ENCODE measurements around the gene ABLIM2.
A peak's percentile ranks its signal among the peaks of the same experiment; 100 is the strongest.

The ABLIM2 gene

GRCh38 chr4:8135666-8136065 is 22.9 kb downstream of the ABLIM2 start:
- DNase-seq, result no peak

DNA sequence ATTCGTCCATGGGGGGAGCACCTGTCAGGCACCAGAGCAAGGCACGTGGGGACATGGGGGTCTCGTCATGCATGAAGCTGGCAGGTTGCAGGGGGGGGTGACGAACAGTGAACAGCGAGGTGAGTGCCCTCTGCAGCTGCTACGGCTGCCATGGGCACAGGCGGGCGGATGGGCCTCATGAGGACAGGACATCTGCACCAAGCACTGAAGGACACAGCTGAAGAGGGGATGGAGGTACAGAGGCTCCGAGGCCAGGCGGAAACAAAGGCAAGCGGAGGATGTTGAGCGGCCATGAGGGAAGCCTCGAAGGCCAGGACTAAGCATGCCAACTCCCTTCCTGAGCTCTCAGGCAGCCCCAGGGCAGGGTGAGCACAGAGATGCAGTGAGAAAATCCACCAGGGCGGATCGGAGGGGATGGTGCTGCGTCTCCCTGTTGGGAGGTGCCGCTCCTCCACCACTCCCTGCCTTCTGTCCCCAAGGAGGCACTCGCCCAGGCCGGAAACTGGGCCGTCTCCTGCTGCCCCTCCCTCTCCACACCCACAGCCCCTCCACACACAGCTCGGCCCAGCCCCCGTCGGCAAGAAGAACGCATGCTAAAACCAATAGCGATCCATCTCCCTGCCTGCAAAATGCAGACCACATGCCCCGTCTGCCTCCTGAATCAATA is 24.6 kb downstream of the ABLIM2 start:
- DNase-seq, result no peak

- no peak for DNase-seq
These were observed 25.5 kb downstream of the ABLIM2 start for GRCh38 chr4:8132947-8133705.

DNA sequence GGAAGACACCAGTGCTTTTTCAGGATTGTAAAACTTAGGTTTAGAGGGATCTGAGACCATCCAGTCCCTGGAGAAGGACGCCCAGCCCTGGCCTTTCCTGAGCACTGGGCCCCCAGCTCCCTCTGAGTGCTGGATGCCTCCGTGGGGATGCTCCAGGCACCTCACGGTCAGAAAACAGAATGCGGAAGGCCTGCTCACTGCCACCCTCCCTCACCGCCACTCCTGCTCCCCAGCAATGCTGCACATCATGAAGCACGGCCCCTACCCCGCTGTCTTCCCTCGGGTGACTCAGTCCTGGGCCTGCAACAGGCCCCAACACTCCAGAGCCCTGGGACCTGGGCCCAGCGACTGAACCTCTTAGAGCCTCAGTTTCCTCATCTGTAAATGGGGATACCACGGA is 26.2 kb downstream of the ABLIM2 start:
- no peak for DNase-seq

DNA sequence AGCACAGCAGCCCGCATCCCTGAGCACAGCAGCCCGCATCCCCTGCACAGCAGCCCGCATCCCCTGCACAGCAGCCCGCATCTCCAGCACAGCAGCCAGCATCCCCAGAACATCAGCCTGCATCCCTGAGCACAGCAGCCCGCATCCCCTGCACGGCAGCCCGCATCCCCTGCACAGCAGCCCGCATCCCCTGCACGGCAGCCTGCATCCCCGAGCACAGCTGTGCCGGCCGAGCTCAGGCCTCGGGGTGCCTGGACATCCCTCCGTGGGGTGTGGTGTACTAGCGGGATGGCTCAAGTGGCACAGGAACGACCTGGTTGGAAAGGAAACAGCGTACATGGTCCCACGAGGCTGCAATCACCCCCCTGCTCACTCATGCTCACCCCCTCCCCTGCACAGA is 26.8 kb downstream of the ABLIM2 start:
- DNase-seq, result no peak

DNA sequence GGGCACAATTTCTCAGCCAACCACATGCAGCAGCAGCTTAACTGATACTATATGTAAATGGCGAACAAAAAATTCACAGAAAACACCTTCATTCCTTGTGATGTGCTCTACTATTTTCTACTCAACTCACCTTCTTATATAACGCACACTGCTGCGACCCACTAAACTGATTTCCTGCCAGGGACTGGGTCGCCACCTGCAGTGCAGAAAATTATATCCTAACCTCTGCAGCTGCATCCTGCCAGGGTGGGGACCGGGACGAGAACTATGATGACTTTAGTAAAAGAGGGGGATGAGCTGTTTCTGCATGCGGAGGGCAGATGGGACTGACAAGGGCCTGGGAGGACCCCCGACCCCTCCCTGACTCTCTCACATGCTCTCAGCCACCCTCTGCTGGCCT is 27.4 kb downstream of the ABLIM2 start:
- DNase-seq, result no peak

- DNase-seq, result no peak
These were observed 28.1 kb downstream of the ABLIM2 start for GRCh38 chr4:8130346-8131066.

DNA sequence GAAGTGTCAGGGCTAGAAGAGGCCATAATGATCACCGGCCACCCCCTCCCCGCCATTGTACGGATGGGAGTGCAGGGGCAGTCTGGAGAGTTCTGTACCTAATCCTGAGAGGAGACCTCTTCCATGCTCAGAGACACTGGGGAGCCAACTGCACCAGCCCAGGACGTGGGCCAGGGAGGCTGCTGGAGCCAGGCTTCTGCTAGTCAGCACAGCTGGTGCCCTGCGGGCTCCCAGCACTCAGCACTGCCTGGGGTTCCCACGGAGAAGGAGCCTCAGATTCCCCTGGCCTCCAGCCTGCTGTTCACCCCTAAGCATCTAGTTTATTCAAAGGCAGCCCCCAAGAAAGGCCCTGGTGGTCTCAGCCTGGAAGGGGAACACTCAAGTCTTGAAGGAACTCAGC is 28.8 kb downstream of the ABLIM2 start:
- DNase-seq, result no peak

DNA sequence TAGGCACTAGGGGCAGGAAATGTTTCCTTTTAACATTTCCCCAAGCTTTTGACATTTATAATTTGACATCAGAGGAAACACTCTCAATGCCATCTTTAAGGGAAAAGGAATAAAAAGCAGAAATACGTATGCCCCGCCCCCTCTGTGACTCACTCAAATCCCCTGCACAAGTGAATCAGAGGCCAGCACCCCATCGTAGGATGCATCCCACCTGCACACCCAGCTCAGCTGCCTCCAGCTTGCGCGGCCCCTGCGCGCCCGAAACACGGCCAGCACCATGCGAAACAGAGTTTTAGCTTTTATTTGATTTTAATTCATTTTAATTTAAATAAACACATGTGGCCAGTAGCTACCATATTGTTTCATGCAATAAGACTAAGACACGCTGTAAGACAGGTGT is 29.5 kb downstream of the ABLIM2 start:
- no peak for DNase-seq

DNA sequence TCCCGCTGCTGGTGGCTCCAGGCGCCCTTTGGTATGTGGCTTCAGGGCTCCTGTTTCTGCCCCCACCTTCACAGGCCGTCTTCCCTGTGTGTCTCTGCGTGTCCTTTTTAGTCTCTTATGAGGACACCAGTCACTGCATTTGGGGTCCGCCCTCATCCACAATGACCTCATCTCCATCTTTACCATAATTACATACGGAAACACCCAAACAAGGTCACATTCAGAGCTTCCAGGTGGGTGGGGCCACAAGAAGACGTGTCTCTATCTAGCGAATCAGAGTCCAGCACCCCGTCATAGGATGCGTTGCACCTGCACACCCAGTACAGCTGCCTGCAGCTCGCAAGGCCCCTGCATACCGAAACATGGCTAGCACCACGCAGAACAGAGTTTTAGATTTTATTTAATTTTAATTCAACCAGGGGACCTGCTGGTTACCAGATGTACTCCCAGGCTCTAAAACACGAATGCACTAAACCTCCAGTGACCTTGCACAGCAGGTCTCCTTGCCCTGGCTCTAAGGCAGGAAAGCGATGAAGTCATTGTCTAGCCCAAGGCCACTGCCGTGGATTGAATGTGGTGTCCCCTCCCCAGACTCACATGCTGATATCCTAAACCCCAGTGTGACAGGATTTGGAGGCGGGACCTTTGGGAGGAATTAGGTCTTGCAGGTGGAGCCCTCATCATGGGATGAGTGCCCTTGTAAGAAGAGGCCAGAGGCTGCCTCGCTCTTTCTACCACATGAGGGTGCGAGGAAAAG is 30.3 kb downstream of the ABLIM2 start:
- DNase-seq, result no peak

- no peak for DNase-seq
These were observed 31.4 kb downstream of the ABLIM2 start for GRCh38 chr4:8127051-8127826.

DNA sequence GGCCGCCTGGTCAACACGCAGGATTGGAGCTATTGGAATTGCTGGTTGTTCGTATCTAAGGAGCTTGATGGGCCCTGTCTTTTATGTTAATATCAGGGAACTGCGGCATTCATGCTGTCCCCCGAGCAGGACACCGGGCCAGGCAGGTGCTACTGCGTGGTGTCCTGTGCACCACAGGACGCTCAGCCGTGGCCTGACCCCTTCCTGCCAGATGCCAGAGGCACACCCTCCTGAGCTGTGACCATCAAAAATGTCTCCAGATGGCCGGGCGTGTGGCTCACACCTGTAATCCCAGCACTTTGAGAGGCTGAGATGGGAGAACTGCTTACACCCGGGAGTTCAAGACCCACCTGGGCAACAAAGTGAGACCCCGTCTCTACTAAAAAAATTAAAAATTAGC is 32.1 kb downstream of the ABLIM2 start:
- DNase-seq, result no peak

GRCh38 chr4:8125526-8126056 is 33.0 kb downstream of the ABLIM2 start:
- no peak for DNase-seq

- DNase-seq, result no peak
These were observed 34.7 kb downstream of the ABLIM2 start for GRCh38 chr4:8123870-8124269.

GRCh38 chr4:8123389-8123788 is 35.2 kb downstream of the ABLIM2 start:
- no peak for DNase-seq

DNA sequence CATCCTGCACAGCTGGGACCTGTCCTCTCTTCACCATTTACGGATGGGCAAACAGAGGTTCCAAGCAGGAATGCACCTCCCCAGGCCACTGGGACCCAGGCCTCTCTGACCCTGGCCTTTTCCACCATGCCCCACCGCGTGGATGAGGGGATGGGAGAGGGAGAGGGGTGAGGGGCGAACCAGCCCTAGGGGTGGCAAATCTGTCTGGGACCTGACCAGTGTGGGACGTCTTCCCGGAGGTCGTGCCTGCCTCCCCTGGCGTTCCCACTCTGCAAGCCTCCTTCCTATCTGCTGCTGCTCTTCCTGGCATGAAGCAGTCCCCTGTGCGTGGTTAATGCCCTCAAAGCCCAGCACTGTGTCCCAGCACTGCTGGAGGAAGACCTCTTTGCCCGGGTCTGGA is 35.9 kb downstream of the ABLIM2 start:
- no peak for DNase-seq

DNA sequence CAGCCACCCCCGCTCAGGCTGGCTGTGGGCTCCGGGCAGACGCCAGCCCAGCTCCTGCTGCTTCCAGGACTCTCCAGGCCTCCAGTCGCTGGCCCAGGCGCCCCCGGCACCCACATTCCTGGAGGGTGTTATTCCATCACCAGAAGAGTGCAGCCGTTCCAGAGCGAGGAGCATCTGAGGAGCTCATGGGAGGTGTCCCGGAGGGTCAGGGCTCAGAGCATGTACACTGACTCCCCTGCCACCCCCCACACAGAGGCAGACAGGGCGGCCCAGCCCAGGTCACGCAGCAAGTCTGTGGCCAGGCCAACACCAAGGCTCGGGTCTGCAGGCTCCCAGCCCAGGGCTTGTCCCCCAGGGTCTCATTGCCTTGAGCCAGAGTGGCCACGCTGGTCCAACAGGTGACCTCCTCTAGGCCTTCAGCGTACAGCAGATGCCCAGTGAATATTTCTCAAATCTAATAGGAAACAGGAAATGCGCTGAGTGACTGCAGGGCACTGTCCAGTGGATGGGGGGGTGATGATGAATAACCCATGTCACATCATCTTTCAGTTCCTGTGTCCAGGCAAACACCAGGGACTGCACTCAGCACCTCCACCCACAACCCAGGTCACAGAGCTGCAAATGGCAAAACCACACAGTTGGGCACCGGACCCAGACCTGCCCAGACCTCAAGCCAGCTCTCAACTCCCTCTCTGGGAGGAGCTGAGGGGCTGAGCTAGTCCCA is 37.2 kb downstream of the ABLIM2 start:
- DNase-seq, result no peak

- no peak for DNase-seq
These were observed 38.1 kb downstream of the ABLIM2 start for GRCh38 chr4:8120501-8120900.

GRCh38 chr4:8119877-8120276 is 38.7 kb downstream of the ABLIM2 start:
- DNase-seq, result no peak

DNA sequence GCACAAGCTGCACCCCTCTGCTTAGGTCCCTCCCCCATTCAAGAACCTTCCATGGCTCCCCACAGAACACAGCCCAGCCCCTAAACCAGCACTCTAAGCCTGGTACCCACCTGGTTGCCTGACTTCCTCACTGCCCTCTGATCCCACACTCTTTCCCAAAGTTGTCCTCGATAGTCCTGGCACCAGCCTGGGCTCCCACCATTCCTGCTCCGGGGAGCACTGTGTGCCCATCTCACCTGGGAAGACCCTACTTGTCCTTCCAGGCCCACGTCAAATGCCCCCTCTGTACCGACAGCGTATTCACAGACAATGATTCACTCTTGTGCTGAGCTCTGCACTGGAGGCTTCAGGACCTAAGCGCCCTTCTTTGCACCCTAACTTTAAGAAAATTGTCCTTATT is 40.1 kb downstream of the ABLIM2 start:
- DNase-seq, result no peak

- DNase-seq, result no peak
These were observed 40.6 kb downstream of the ABLIM2 start for GRCh38 chr4:8118035-8118434.

GRCh38 chr4:8117278-8117682 is 41.3 kb downstream of the ABLIM2 start:
- peak; percentile 3 to 24 for DNase-seq
